Activated CD4-positive, alpha-beta T cell treated with anti-CD3 and anti-CD28 coated beads for 24 hours (primary cell): ENCODE measurements around the gene RUNX2.

Experiments
- DNase-seq, 2 donors: peaks; one replicate each; pipeline ENCODE4 v3.0.0-alpha.2; 2020; ENCODE audit warnings: low read depth in 2 of 2

The RUNX2 gene

DNA sequence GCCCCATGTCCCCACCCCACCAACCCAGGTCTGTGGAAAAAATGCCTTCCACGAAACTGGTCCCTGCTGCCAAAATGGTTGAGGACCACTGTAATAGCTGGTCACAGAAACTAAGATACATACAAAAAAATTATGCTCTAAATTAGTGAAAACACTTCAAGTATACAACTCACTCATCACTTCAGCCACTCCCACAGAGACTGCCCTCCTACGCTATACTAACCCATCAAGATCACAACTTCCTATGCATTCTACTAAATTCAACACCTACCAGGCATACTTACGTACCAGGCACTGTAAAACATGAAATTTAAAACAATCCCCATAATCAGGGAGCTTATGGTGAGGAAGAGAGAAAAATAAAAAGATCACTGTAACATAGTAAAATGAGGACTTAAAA, 22.9 kb downstream of the RUNX2 start:
- no peak for DNase-seq

GRCh38 chr6:45351667-45352066, 23.5 kb downstream of the RUNX2 start:
- no peak for DNase-seq

GRCh38 chr6:45353654-45354053, 25.5 kb downstream of the RUNX2 start:
- no peak for DNase-seq

GRCh38 chr6:45364466-45364865, 36.3 kb downstream of the RUNX2 start:
- DNase-seq, result no peak

DNA sequence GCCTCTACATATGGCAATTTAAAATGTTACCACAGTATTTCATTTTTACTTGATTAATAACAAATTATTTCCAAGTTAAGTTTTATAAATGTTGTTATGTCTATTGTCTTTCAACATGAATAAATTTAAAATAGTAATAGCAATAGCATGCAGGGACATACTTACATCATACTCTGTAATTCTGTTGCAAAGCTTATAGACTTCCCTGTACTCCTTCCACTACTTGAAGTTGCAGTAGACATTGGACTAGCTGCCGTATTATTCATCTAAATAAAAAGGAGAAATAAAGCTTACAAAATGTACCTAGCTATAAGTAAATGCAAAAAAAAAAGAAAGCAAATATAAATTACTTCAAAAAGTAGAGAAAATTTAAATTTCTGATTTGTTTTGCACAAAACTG, 36.9 kb downstream of the RUNX2 start:
- no peak for DNase-seq

- no peak for DNase-seq
These were observed 38.4 kb downstream of the RUNX2 start for GRCh38 chr6:45366534-45366933.

DNA sequence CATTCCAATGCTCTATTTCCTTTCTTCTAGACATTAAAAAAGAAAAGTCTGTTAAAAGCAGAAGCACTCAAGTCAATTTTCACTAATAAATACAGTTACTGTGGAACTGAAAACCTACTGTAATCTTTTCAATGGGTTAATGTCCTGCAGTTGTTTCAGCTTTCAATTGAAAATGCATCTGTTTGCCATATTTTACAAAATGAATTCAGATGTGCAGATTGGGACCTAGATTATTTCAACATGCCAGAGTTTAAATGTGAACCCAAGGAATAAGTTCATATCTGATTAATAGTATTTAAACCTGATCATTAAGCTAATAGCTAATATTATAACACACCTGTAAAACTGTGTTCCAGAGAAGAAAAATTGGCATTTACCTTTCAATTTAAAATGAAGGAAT, 39.9 kb downstream of the RUNX2 start:
- DNase-seq, result no peak

DNA sequence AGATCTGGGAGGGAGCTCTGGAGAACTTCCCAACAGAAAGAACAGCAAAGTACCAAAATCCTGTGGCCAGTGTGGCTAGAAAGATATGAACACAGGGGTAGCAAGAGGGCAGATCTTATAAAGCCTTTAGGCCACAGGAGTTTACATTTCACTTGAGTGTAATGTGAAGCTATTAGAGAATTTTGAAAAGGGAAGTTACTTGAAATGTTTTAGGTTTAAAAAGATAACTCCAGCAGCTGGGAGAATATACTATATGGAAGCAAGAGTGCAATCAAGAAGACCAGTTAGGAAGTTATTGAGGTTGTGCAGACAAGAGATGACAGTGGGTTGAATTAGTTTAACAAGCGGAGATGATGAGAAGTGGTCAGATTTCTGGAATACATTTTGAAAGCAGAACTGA, 41.7 kb downstream of the RUNX2 start:
- no peak for DNase-seq

GRCh38 chr6:45371924-45372573, 43.9 kb downstream of the RUNX2 start:
- DNase-seq, result no peak

DNA sequence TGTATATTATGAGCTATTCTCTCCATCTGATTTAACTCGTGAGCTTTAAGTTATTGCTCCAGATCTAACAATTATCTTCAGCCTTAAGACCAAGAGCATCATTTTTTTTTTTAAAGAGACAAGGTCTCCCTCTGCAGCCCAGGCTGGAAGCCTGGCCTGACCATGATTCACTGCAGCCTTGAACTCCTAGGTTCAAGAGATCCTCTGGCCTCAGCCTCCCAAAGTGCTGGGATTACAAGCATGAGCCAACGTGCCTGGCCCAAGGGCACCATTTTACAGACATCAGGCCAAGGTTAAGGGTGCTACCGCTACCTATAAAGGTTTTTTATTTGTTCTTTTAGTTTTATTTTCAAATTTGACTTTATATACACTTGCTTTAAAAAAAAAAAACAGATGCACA, 47.3 kb downstream of the RUNX2 start:
- DNase-seq, result no peak

GRCh38 chr6:45376310-45377042, 48.3 kb downstream of the RUNX2 start:
- no peak for DNase-seq

- no peak for DNase-seq
These were observed 49.0 kb downstream of the RUNX2 start for GRCh38 chr6:45377043-45377553.

- peak; percentile 89 to 95 for DNase-seq
These were observed 49.6 kb downstream of the RUNX2 start, which contains the start of gene SUPT3H for GRCh38 chr6:45377554-45378333. Gene SUPT3H, minus strand, starts transcription at chr6:45377934.

DNA sequence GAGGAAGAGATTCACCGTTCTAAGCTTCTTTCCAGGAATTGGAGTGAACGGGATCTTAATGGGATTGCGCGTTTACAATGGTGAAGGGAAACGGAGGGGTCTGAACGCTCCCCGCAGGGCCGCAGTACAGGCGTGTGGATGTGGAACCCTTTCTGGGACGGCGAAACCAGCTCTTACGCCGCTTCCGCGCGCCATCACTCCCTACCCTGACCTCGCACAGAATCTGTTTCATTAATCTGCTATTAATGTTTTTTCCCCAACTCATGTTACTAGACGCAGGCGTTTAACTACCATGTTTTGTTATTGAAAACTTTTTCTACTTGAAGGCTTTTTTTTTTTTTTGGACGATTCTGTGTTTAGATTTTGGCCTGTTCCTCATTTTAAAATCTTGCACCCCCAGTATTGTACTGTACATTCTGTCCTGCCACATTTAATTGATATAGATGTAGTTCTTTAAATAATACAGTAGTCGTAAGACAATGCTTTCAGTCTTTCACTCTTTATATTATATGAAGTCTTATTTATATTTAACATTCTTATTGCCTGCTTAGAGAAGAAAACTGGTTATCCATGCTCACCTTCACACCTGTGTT, 50.3 kb downstream of the RUNX2 start:
- DNase-seq, result peak; percentile 21 to 28

- no peak for DNase-seq
These were observed 54.3 kb downstream of the RUNX2 start for GRCh38 chr6:45382391-45382790.

GRCh38 chr6:45386501-45386900, 58.4 kb downstream of the RUNX2 start:
- DNase-seq, result no peak

DNA sequence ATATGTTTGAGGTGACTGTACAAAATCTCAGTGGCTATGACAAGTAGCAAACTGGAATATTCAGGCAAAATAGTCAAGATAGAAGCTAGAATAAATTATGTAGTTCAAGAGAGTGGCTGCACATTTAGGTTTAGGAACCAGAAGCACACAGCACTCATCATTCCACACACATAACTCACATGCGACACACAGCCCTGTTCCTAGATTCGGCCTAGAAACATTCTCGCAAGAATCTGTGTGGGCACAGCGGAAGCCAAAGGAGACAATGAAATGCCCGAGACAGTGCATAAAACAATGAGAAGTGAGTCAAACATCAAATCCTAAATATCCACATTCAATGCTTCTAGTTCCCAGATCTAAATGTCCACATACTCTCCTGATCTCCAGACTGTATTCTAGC, 59.1 kb downstream of the RUNX2 start:
- DNase-seq, result no peak

GRCh38 chr6:45388328-45388727, 60.2 kb downstream of the RUNX2 start:
- DNase-seq, result no peak

- no peak for DNase-seq
These were observed 66.5 kb downstream of the RUNX2 start for GRCh38 chr6:45394586-45395095.

DNA sequence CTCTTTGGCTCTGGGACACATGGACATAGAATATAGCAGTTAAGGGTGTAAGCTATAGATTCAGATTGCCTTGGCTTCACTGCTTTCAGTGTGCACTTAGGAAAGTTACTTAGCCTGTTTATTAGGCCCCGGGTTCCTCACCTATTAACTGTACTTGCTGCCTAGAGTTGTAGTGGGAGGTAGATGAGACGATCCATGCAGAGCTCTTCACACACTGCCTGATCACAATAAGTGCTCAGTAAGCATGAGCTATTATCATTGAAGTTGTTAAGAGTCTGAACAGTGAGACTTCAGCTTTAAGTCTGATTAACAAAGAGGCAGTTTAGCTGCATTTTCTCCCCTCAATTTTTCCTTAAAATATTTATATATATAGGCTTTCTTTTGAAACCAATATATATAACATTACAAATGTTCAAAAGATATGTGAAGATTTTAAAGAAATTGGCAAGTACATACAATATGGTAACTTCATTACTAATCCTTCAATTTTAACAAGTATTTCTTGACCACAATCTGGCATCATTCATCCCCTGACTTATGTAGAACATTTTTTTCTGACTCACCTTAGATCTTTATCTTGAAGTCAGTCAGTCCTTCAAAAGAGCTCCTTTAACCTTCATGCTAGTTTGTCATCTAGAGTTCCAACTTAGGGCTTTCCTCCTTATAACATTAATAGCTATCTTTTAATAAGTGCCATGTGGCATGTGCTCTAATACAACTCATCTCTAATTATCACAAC, 70.1 kb downstream of the RUNX2 start:
- DNase-seq, result no peak

DNA sequence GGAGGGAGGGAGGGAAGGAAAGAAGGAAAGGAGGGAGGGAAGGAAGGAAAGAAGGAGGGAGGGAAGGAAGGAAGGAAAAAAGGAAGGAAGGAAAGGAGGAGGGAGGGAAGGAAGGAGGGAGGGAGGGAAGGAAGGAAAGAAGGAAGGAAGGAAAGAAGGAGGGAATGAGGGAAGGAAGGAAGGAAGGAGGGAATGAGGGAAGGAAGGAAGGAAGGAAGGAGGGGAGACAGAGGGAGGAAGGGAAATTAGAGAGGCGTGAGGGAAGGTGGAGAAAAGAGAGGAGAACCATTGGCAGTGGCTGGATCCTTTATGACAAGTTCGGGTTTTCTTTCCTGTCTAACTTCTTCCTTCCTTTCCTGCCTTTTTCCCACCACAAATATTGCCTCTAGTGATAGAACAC, 71.9 kb downstream of the RUNX2 start:
- DNase-seq, result no peak
